ENCODE measurements around the gene GSK3A. TPM values are rescaled to one million over a fixed set of nuclear protein-coding genes. Genes with fewer than 3 reads are reported as not detected.

GSK3A gene
- total and polyA plus RNA-seq, 8 donors = 5.8 to 77.2 (median 30.2) TPM

DNA sequence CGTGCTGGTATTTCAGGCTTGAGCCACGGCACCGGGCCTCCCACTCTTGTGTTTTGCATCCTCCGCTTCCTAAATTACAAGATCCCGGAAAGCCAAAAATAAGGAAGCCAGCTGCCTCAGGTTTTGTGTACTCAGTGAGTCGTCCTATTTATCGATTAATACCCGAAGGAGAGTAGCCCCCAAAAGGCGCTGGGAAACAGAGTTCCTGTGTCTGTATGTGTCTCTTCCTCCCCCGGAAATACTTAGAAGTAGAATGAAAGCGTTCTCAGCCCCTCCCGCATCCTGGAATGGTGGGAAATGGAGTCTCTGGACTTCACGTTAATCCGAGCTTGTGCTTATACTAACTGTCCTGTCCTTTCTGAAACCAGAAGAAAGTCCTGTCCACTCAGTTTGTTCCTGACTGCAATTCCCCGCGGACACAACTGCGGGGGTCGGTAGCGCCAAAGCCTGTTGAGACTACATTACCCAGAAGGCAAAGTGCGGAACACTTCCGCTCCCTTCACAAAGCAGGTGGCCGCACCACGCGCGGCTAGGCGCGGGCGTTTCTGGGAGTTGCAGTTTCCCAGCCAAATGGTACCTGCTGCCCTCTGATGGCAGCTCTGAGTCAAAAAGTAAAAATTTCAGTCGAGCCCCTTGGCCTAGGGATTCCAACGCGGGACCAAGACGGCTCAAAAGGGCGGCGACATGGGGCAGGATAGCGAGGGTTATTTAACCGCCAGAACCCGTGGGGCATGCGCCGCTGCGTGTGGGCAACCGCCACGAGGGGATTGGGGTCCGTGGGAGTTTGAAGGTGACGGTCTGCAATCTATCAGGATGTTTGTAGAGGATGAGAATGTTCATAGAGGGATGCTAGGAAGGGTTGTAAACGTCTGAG lies 2.2 kb upstream of the GSK3A start:
- peaks cover 21 to 38% (median 27%) of the 10 kb centered on the region in 4 donors for H3K36me3 ChIP-seq
- H3K4me1 ChIP-seq = peaks cover 31 to 81% (median 59%) of the 10 kb centered on the region in 4 donors
- intact Hi-C loops (cut with DNase I; ENCODE audit: low total_unique reads) = loop anchor here (5.0 kb wide), 1 partner anchor 43 kb away; no protein-coding TSS in a partner anchor
- DNase-seq = peak; percentile 92 to 98
- peak in 5 of 7 experiments; percentile 18 to 78 (median 41) for TF ChIP-seq CTCF (IDR thresholded peaks at IDR 0.05)
- no peak for TF ChIP-seq POLR2A (IDR thresholded peaks at IDR 0.05)
- TF ChIP-seq POLR2AphosphoS5 (IDR thresholded peaks at IDR 0.05) = peak; percentile 58 to 91 (median 74)
- TF ChIP-seq EP300 (IDR thresholded peaks at IDR 0.05) = peak; percentile 21
- no peaks in the 10 kb centered on the region for H3K9me3 ChIP-seq
- no peaks in the 10 kb centered on the region for H3K27me3 ChIP-seq
- peak overlapping the region; percentile 88 to 97 (median 94) for H3K27ac ChIP-seq
- WGBS, 5 donors = 1 to 2% (median 1%) methylated on average over 45 of the region's 45 CpGs
- H3K4me3 ChIP-seq = peak overlapping the region; percentile 88 to 96 (median 92)

DNA sequence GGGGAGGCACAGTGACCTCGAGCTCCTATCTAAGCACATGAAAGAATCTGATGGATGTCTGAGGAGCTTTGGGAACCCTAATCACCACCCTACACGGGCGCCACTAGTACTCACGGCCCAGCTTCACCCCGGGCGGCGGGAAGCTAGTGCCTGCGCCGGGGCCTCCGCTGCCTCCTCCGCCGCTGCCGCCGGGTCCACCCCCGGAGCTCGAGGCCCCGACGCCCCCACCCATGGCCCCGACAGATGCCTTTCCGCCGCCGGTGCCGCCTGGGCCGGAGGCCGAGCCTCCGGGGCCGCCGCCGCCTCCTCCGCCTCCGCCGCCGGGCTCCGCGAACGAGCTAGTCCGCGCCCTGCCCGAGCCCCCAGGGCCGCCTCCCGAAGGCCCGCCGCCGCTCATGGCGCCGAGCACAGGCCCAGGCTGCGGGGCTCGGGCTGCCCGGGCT lies 312 bp downstream of the GSK3A start:
- peak overlapping the region; percentile 88 to 96 (median 92) for H3K4me3 ChIP-seq
- peaks cover 7 to 35% (median 21%) of the 10 kb centered on the region in 4 donors for H3K36me3 ChIP-seq
- DNase-seq = no peak
- H3K27me3 ChIP-seq = no peaks in the 10 kb centered on the region
- intact Hi-C loops (cut with DNase I; ENCODE audit: low total_unique reads) = no loop called here
- H3K27ac ChIP-seq = peak overlapping the region; percentile 88 to 97 (median 94)
- peaks cover 31 to 68% (median 58%) of the 10 kb centered on the region in 4 donors for H3K4me1 ChIP-seq
- WGBS, 5 donors = 1% methylated on average over 14 to 49 of the region's 49 CpGs
- TF ChIP-seq CTCF (IDR thresholded peaks at IDR 0.05) (no peak), POLR2AphosphoS5 (IDR thresholded peaks at IDR 0.05) (no peak), EP300 (IDR thresholded peaks at IDR 0.05) (no peak), POLR2A (IDR thresholded peaks at IDR 0.05) (no peak)
- H3K9me3 ChIP-seq = no peaks in the 10 kb centered on the region

- DNase-seq = no peak
- Histone ChIP-seq H3K9me3 (no peaks in the 10 kb centered on the region), H3K4me3 (peak overlapping the region; percentile 88 to 96 (median 92)), H3K27me3 (no peaks in the 10 kb centered on the region), H3K27ac (peak overlapping the region in 3 of 5 donors; percentile 91 to 97 (median 94)), H3K36me3 (peaks cover 15 to 39% (median 29%) of the 10 kb centered on the region in 4 donors), H3K4me1 (peaks cover 28 to 60% (median 50%) of the 10 kb centered on the region in 4 donors)
- WGBS, 5 donors = 97 to 100% (median 98%) methylated on average over 3 of the region's 3 CpGs
- intact Hi-C loops (cut with DNase I; ENCODE audit: low total_unique reads) = no loop called here
- TF ChIP-seq POLR2A (IDR thresholded peaks at IDR 0.05) (no peak), CTCF (IDR thresholded peaks at IDR 0.05) (no peak), EP300 (IDR thresholded peaks at IDR 0.05) (no peak), POLR2AphosphoS5 (IDR thresholded peaks at IDR 0.05) (no peak)
Observed at GRCh38 chr19:42241279-42241678, 1.1 kb downstream of the GSK3A start.

DNA sequence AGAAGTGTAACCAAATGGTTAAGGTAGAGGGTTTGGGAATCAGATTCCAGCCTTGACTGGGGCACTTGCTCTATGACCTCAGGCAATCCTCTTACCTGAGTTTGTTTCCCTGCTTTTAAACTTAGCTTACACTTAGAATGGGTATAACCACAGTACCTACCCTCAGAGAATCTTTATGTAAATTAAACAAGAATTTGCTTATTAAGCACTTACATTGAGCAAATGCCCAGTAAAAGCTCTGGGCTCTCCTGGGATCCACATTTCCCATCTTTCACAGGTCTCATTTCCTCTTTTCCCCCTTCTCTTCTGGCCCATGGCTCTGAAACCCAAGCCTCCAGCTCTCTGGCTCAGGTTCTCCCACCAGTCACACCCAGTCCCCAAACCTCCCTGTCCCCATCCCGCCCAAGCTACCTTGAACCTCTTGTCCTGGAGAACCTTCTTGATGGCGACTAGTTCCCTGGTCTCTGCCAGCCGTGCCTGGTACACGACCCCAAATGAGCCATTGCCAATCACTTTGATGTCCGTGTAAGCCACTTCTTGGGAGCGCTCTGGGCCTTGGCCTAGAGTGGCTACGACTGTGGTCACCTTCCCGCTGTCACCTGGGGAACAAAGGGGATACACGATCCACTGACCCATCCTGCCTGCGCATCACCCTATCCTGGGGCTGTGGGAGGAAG lies 2.7 kb downstream of the GSK3A start:
- WGBS, 5 donors = 88 to 93% (median 90%) methylated on average over 9 to 10 of the region's 10 CpGs
- H3K36me3 ChIP-seq = peaks cover 31 to 55% (median 45%) of the 10 kb centered on the region in 4 donors

More for the DNA sequence above, 2.7 kb downstream of the GSK3A start:
- intact Hi-C loops (cut with DNase I; ENCODE audit: low total_unique reads) = loop anchor here (5.0 kb wide), 1 partner anchor 277 kb away; no protein-coding TSS in a partner anchor
- TF ChIP-seq CTCF (IDR thresholded peaks at IDR 0.05) (no peak), POLR2A (IDR thresholded peaks at IDR 0.05) (no peak), EP300 (IDR thresholded peaks at IDR 0.05) (no peak), POLR2AphosphoS5 (IDR thresholded peaks at IDR 0.05) (no peak)
- Histone ChIP-seq H3K4me1 (peaks cover 19 to 47% (median 39%) of the 10 kb centered on the region in 4 donors), H3K27me3 (no peaks in the 10 kb centered on the region), H3K27ac (no peak overlapping the region), H3K4me3 (no peak overlapping the region), H3K9me3 (no peaks in the 10 kb centered on the region)
- no peak for DNase-seq
